Measurements from ENCODE around the gene MLPH.

DNA sequence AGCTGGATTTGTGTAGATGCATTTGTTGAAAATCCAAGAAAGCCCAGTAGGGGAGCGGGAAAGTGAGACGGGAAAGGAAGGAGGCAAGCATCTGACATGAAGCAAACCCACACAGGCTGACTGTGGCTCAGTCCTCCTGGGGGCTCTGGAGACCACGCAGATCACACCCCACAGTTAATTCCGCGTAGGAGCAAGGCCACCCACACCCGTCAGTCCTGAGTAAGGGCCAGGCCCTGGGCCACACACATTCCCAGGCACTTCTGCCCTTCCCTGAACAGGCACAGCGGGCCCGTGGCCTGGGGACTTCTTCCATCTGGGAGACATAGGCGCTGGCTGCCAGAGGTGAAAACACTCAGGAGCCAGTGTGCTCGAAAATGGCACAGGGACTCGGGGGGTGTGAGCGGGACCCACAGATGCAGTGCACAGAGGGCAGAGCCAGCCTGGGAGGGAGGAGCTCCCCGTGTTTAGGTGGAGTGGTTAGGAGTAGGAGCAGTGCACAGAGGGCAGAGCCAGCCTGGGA is 59.9 kb downstream of the MLPH start:
- no peak for TF ChIP-seq POLR2A (IDR thresholded peaks at IDR 0.05; ENCODE audit: low read length)
- no peak for TF ChIP-seq GATA1 (IDR thresholded peaks at IDR 0.05; ENCODE audit: low read depth, low read length)

Data from erythroblast (primary cell).